Stimulated activated CD8-positive, alpha-beta memory T cell treated with anti-CD3 and anti-CD28 coated beads, Interleukin-2, amount 100 ng/mL, for 48 hours (primary cell): ENCODE data around the gene FYTTD1.
A peak's percentile ranks its signal among the peaks of the same experiment; 100 is the strongest.

Experiments
- DNase-seq, 2 donors: peaks; one replicate each; pipeline ENCODE4 v3.0.0-alpha.2; 2020; ENCODE audit warnings: low read depth in 2 of 2

Gene FYTTD1

GRCh38 chr3:197737319-197737649 lies 12.4 kb upstream of the FYTTD1 start:
- DNase-seq, result no peak

- DNase-seq, result no peak
Observed at GRCh38 chr3:197737749-197738462, 11.8 kb upstream of the FYTTD1 start.

- DNase-seq, result no peak
Observed at GRCh38 chr3:197742787-197743186, 6.9 kb upstream of the FYTTD1 start.

- no peak for DNase-seq
Observed at GRCh38 chr3:197746209-197746608, 3.5 kb upstream of the FYTTD1 start.

- no peak for DNase-seq
Observed at GRCh38 chr3:197746801-197747237, 2.9 kb upstream of the FYTTD1 start.

GRCh38 chr3:197748597-197749314 lies 927 bp upstream of the FYTTD1 start:
- no peak for DNase-seq

GRCh38 chr3:197749315-197749600 lies 425 bp upstream of the FYTTD1 start:
- DNase-seq, result peak in 1 of 2 donors; percentile 30

GRCh38 chr3:197750396-197750831 lies 731 bp downstream of the FYTTD1 start:
- DNase-seq, result peak; percentile 31 to 59

GRCh38 chr3:197750858-197751737 lies 1.4 kb downstream of the FYTTD1 start:
- peak; percentile 16 to 26 for DNase-seq

- DNase-seq, result no peak
Observed at GRCh38 chr3:197752107-197752506, 2.4 kb downstream of the FYTTD1 start.

- no peak for DNase-seq
Observed at GRCh38 chr3:197753263-197753662, 3.6 kb downstream of the FYTTD1 start.

- no peak for DNase-seq
Observed at GRCh38 chr3:197756704-197757103, 7.0 kb downstream of the FYTTD1 start.

GRCh38 chr3:197758512-197758911 lies 8.8 kb downstream of the FYTTD1 start:
- no peak for DNase-seq

- DNase-seq, result no peak
Observed at GRCh38 chr3:197761784-197762183, 12.1 kb downstream of the FYTTD1 start.

- no peak for DNase-seq
Observed at GRCh38 chr3:197775317-197775716, 25.6 kb downstream of the FYTTD1 start.

GRCh38 chr3:197782230-197782629 lies 32.5 kb downstream of the FYTTD1 start:
- no peak for DNase-seq

GRCh38 chr3:197784019-197784585 lies 34.4 kb downstream of the FYTTD1 start:
- DNase-seq, result no peak

- DNase-seq, result no peak
Observed at GRCh38 chr3:197787412-197787811, 37.7 kb downstream of the FYTTD1 start.

GRCh38 chr3:197789309-197789708 lies 39.6 kb downstream of the FYTTD1 start:
- no peak for DNase-seq

GRCh38 chr3:197790033-197790432 lies 40.4 kb downstream of the FYTTD1 start:
- no peak for DNase-seq

- DNase-seq, result peak; percentile 84 to 88
Observed at GRCh38 chr3:197791113-197791891, 41.6 kb downstream of the FYTTD1 start, which contains the start of gene LRCH3. Gene LRCH3, plus strand, starts transcription at chr3:197791254. Its CDS starts 25 bp downstream, at chr3:197791279.
